ENCODE data around the gene TLR2.

The TLR2 gene

DNA sequence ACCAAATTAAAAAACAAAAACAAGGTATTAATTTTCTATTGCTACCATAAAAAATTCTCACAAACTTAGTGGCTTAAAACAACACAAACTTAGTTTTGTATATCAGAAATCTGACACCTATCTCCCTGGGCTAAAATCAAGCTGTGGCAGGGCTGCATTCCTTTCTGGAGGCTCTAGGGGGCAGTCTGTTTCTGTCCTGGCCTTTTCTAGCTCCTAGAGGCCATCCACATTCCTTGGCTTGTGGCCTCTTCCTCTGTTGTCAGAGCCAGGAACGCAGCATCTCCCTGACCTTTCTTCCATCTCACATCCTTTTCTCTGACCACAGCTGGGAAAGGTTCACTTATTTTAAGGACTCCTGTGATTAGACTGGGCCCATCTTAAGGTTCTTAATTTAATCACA is 38.9 kb upstream of the TLR2 start:
- no peaks in the 10 kb centered on the region for H3K9me3 ChIP-seq (ENCODE audit: insufficient read depth, low read depth, low read length)
- H3F3A ChIP-seq (ENCODE audit: low read depth): no peaks in the 10 kb centered on the region
- no peak overlapping the region for H3K4me3 ChIP-seq (ENCODE audit: low read length, poor library complexity, severe bottlenecking)
- no peak overlapping the region for H3K9ac ChIP-seq (ENCODE audit: low read depth, low read length, poor library complexity, severe bottlenecking)
- H3K9me2 ChIP-seq (replicated peaks; ENCODE audit: low read depth, low read length): no peaks in the 10 kb centered on the region
- TF ChIP-seq, protein P1, sequence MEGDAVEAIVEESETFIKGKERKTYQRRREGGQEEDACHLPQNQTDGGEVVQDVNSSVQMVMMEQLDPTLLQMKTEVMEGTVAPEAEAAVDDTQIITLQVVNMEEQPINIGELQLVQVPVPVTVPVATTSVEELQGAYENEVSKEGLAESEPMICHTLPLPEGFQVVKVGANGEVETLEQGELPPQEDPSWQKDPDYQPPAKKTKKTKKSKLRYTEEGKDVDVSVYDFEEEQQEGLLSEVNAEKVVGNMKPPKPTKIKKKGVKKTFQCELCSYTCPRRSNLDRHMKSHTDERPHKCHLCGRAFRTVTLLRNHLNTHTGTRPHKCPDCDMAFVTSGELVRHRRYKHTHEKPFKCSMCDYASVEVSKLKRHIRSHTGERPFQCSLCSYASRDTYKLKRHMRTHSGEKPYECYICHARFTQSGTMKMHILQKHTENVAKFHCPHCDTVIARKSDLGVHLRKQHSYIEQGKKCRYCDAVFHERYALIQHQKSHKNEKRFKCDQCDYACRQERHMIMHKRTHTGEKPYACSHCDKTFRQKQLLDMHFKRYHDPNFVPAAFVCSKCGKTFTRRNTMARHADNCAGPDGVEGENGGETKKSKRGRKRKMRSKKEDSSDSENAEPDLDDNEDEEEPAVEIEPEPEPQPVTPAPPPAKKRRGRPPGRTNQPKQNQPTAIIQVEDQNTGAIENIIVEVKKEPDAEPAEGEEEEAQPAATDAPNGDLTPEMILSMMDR (conservative IDR thresholded peaks at IDR 0.05; ENCODE audit: low read length): peak; percentile 58
- TF ChIP-seq EZH2phosphoT487 (IDR thresholded peaks at IDR 0.05; ENCODE audit: borderline replicate concordance): no peak
- H3K79me2 ChIP-seq (ENCODE audit: insufficient read depth, low read length): no peaks in the 10 kb centered on the region
- no peaks in the 10 kb centered on the region for H3K27me3 ChIP-seq (ENCODE audit: insufficient read depth, low read length, poor library complexity, severe bottlenecking)
- no peak overlapping the region for H3K4me2 ChIP-seq (ENCODE audit: low read depth, low read length, poor library complexity, severe bottlenecking)
- H3K4me1 ChIP-seq (ENCODE audit: insufficient read depth, low read length, poor library complexity, severe bottlenecking): no peaks in the 10 kb centered on the region
- no peaks in the 10 kb centered on the region for H4K20me1 ChIP-seq (ENCODE audit: insufficient read depth, low read length, poor library complexity, severe bottlenecking)
- H2AFZ ChIP-seq (ENCODE audit: low read length): no peak overlapping the region
- no peaks in the 10 kb centered on the region for H3K36me3 ChIP-seq (ENCODE audit: insufficient read depth, low read length)

DNA sequence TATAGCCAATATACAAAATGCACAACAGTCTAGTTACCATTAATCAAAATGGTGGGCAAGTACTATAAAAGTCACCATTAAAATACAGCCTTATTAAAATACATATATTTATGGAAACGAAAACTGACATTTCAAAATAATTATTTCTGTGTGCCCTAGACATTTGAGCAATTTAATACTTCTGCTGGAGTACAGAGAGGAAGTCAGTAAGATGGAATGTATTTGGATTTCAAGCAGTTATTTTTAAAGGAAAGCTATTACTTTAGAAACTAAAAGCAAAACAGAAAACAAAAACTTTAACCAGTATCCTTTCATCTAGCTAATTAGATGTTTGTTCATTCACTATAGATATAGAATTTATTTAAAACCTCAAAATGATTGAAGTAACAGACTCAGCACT is 37.8 kb upstream of the TLR2 start:
- Histone ChIP-seq H3F3A (ENCODE audit: low read depth) (no peaks in the 10 kb centered on the region), H3K4me3 (ENCODE audit: low read length, poor library complexity, severe bottlenecking) (no peak overlapping the region), H3K4me1 (ENCODE audit: insufficient read depth, low read length, poor library complexity, severe bottlenecking) (peaks cover 7% of the 10 kb centered on the region), H3K9me2 (replicated peaks; ENCODE audit: low read depth, low read length) (no peaks in the 10 kb centered on the region), H2AFZ (ENCODE audit: low read length) (no peak overlapping the region), H3K36me3 (ENCODE audit: insufficient read depth, low read length) (no peaks in the 10 kb centered on the region), H3K9me3 (ENCODE audit: insufficient read depth, low read depth, low read length) (no peaks in the 10 kb centered on the region), H3K4me2 (ENCODE audit: low read depth, low read length, poor library complexity, severe bottlenecking) (no peak overlapping the region), H3K27me3 (ENCODE audit: insufficient read depth, low read length, poor library complexity, severe bottlenecking) (no peaks in the 10 kb centered on the region), H3K79me2 (ENCODE audit: insufficient read depth, low read length) (no peaks in the 10 kb centered on the region), H4K20me1 (ENCODE audit: insufficient read depth, low read length, poor library complexity, severe bottlenecking) (no peaks in the 10 kb centered on the region), H3K9ac (ENCODE audit: low read depth, low read length, poor library complexity, severe bottlenecking) (no peak overlapping the region)
- TF ChIP-seq, protein P1 (conservative IDR thresholded peaks at IDR 0.05; ENCODE audit: low read length): no peak
- TF ChIP-seq EZH2phosphoT487 (IDR thresholded peaks at IDR 0.05; ENCODE audit: borderline replicate concordance): no peak

DNA sequence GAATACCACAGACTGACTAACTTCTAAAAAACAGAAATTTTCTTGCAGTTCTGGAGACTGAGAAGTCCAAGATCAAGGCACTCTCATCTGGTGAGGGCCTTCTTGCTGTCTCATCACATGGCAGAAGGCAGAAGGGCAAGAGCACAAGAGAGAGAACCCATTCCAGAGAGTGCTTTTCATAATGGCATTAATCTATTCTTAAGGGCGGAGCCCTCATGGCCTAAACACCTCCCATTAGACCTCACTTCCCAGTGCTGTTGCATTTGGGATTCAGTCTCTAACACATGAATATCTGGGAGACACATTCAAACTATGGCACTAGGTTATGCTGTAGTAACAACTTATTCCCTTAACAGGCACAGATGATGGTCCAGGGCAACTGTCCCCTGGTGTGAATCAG is 37.1 kb upstream of the TLR2 start:
- Histone ChIP-seq H3K27me3 (ENCODE audit: insufficient read depth, low read length, poor library complexity, severe bottlenecking) (no peaks in the 10 kb centered on the region), H3K9me3 (ENCODE audit: insufficient read depth, low read depth, low read length) (no peaks in the 10 kb centered on the region), H3K9me2 (replicated peaks; ENCODE audit: low read depth, low read length) (no peaks in the 10 kb centered on the region), H3K79me2 (ENCODE audit: insufficient read depth, low read length) (no peaks in the 10 kb centered on the region), H2AFZ (ENCODE audit: low read length) (no peak overlapping the region; the same call in 1 of the 2 replicates), H3K36me3 (ENCODE audit: insufficient read depth, low read length) (no peaks in the 10 kb centered on the region), H3K9ac (ENCODE audit: low read depth, low read length, poor library complexity, severe bottlenecking) (no peak overlapping the region), H3F3A (ENCODE audit: low read depth) (no peaks in the 10 kb centered on the region), H3K4me2 (ENCODE audit: low read depth, low read length, poor library complexity, severe bottlenecking) (no peak overlapping the region), H3K4me1 (ENCODE audit: insufficient read depth, low read length, poor library complexity, severe bottlenecking) (peaks cover 14% of the 10 kb centered on the region), H4K20me1 (ENCODE audit: insufficient read depth, low read length, poor library complexity, severe bottlenecking) (no peaks in the 10 kb centered on the region), H3K4me3 (ENCODE audit: low read length, poor library complexity, severe bottlenecking) (no peak overlapping the region)
- TF ChIP-seq, protein P1 (conservative IDR thresholded peaks at IDR 0.05; ENCODE audit: low read length): no peak
- TF ChIP-seq EZH2phosphoT487 (IDR thresholded peaks at IDR 0.05; ENCODE audit: borderline replicate concordance): no peak

Data from Loucy (cell line).